ENCODE data around the gene MGAT5B. TPM values are rescaled to one million over a fixed set of nuclear protein-coding genes. Genes with fewer than 3 reads are reported as not detected.

MGAT5B gene
- total RNA-seq, 1 donor from 2014 or later: 0.40 TPM

DNA sequence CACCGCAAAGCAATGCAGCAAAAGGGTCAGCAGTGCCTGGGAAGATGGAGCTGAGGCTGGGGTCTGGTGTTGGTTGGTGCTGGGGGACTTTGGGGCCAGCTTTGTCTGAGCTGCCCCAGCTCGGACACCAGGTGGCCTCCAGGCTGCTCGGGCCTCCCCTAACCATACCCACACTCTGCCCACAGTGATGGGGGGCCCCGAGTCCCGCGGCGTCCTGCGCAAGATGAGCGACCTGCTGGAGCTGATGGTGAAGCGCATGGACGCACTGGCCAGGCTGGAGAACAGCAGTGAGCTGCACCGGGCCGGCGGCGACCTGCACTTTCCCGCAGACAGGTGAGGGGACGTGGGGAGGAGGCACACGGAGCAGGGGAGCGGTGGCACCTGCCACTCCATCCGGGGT lies 13.8 kb downstream of the MGAT5B start:
- no peaks in the 10 kb centered on the region for H3K36me3 Mint-ChIP-seq (ENCODE audit: unreplicated experiment)
- no peaks in the 10 kb centered on the region for H3K9me3 Mint-ChIP-seq (ENCODE audit: unreplicated experiment)
- peaks cover 19% of the 10 kb centered on the region for H3K27me3 Mint-ChIP-seq (ENCODE audit: unreplicated experiment)
- H3K27ac Mint-ChIP-seq (ENCODE audit: unreplicated experiment): no peak overlapping the region
- no peaks in the 10 kb centered on the region for H3K4me1 Mint-ChIP-seq (ENCODE audit: unreplicated experiment)
- TF ChIP-seq, protein P1, sequence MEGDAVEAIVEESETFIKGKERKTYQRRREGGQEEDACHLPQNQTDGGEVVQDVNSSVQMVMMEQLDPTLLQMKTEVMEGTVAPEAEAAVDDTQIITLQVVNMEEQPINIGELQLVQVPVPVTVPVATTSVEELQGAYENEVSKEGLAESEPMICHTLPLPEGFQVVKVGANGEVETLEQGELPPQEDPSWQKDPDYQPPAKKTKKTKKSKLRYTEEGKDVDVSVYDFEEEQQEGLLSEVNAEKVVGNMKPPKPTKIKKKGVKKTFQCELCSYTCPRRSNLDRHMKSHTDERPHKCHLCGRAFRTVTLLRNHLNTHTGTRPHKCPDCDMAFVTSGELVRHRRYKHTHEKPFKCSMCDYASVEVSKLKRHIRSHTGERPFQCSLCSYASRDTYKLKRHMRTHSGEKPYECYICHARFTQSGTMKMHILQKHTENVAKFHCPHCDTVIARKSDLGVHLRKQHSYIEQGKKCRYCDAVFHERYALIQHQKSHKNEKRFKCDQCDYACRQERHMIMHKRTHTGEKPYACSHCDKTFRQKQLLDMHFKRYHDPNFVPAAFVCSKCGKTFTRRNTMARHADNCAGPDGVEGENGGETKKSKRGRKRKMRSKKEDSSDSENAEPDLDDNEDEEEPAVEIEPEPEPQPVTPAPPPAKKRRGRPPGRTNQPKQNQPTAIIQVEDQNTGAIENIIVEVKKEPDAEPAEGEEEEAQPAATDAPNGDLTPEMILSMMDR (IDR thresholded peaks at IDR 0.05): no peak
- no peak for DNase-seq (ENCODE audit: extremely low spot score, unreplicated experiment)
- no peak overlapping the region for H3K4me3 Mint-ChIP-seq (ENCODE audit: unreplicated experiment)

DNA sequence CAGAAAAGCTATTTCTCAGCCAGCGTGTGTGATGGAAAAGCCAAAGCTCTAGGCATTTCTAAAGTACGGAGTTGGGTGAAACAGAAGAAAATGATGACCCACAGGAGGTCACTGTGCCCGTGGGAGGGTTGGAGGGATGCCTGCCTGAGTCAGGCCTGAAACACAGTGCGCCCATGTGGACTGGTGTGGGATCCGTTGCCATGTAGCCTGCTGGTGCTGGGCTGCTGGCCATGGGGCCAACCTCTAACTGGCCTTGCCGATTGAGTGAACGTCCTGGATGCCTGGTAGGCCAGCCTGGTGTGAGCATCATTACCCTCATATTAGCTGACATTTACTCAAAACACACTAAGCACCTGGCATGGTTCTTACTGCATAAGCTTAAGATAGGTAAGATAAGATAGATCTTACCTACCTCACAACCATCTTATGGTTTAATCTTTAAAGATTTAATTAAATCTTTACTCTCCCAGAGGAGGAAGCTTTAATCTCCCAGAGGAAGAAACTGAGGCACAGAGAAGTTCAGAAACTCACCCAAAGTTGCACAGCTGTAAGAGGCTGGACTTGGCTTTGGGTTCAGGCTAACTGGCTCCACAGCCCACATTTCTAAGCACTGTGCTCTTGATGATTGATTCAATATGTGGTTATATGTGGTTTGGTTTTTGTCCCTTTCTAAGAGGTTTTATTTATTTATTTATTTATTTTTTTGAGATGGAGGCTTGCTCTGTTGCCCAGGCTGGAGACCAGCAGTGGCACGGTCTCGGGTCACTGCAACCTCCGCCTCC lies 15.7 kb downstream of the MGAT5B start:
- TF ChIP-seq, protein P1 (IDR thresholded peaks at IDR 0.05): no peak
- Mint-ChIP-seq H3K4me1 (ENCODE audit: unreplicated experiment) (no peaks in the 10 kb centered on the region), H3K36me3 (ENCODE audit: unreplicated experiment) (no peaks in the 10 kb centered on the region), H3K4me3 (ENCODE audit: unreplicated experiment) (no peak overlapping the region), H3K9me3 (ENCODE audit: unreplicated experiment) (no peaks in the 10 kb centered on the region), H3K27me3 (ENCODE audit: unreplicated experiment) (peaks cover 14% of the 10 kb centered on the region), H3K27ac (ENCODE audit: unreplicated experiment) (no peak overlapping the region)
- DNase-seq (ENCODE audit: extremely low spot score, unreplicated experiment): no peak

DNA sequence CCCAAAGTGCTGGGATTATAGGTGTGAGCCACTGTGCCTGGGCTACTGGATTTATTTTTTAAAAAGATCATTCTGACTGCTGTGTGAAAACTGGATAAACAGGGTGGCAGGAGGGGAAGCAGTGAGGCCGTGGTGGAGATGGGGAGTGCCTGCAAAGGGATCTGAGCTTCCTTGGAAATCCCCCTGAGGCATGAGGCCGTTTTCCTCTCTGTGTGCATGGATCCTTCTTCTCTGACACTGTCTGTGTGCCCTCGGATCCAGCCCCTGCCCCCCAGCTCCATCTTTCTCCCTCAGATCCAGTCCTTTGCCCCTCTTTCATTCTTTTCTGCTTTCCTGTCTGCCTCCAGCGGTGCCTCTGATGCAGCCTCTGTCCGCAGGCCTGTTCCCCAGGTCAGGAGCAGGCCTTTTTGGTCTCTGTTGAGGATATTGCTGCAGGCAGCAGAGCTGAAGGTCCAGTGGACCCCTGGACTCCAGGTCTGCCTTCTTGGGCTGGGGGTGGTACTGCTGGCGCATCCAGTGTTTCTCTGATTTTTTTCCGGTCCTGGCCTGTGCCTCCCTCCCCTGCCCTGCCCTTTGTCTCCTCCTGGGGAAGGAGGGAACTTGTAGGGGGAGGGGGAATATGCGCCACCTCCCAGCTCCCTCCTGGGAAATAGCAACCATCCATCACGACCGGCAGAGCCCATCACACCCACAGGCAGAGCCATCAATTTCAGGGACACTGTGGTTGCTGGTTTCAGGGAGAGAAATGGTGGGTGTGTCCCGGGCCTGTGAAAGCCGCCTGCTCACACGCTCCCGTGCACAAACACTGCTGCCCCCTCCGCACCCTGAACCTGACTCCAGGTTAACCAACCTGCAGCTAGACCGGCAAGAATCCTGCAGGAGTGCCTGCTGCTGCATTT lies 17.0 kb downstream of the MGAT5B start:
- H3K4me3 Mint-ChIP-seq (ENCODE audit: unreplicated experiment): no peak overlapping the region
- TF ChIP-seq, protein P1 (IDR thresholded peaks at IDR 0.05): no peak
- no peaks in the 10 kb centered on the region for H3K36me3 Mint-ChIP-seq (ENCODE audit: unreplicated experiment)
- H3K4me1 Mint-ChIP-seq (ENCODE audit: unreplicated experiment): no peaks in the 10 kb centered on the region
- H3K27me3 Mint-ChIP-seq (ENCODE audit: unreplicated experiment): peaks cover 7% of the 10 kb centered on the region
- no peaks in the 10 kb centered on the region for H3K9me3 Mint-ChIP-seq (ENCODE audit: unreplicated experiment)
- no peak overlapping the region for H3K27ac Mint-ChIP-seq (ENCODE audit: unreplicated experiment)
- DNase-seq (ENCODE audit: extremely low spot score, unreplicated experiment): no peak

DNA sequence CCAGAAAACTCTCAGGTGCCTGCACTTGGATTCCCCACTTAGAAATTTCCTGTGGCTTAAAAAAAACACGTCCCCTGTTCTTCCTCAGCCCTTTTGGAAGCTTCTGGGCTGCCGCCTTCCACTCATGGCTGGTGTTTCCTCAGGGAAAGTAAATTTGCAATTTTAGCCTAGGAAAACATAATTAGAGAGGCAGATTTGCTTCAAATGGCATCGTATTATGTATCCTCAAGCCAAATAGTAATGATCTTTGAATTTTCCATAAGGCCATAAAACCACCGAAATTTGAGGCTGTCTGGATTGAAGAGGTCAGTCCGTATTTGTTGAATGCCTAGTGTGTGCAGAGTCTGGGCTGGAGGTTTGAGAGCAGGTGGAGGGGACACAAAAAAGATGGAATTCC lies 17.7 kb downstream of the MGAT5B start:
- Mint-ChIP-seq H3K27ac (ENCODE audit: unreplicated experiment) (no peak overlapping the region), H3K9me3 (ENCODE audit: unreplicated experiment) (no peaks in the 10 kb centered on the region), H3K4me3 (ENCODE audit: unreplicated experiment) (no peak overlapping the region), H3K36me3 (ENCODE audit: unreplicated experiment) (no peaks in the 10 kb centered on the region), H3K27me3 (ENCODE audit: unreplicated experiment) (peaks cover 4% of the 10 kb centered on the region), H3K4me1 (ENCODE audit: unreplicated experiment) (no peaks in the 10 kb centered on the region)
- no peak for DNase-seq (ENCODE audit: extremely low spot score, unreplicated experiment)
- TF ChIP-seq, protein P1 (IDR thresholded peaks at IDR 0.05): no peak

DNA sequence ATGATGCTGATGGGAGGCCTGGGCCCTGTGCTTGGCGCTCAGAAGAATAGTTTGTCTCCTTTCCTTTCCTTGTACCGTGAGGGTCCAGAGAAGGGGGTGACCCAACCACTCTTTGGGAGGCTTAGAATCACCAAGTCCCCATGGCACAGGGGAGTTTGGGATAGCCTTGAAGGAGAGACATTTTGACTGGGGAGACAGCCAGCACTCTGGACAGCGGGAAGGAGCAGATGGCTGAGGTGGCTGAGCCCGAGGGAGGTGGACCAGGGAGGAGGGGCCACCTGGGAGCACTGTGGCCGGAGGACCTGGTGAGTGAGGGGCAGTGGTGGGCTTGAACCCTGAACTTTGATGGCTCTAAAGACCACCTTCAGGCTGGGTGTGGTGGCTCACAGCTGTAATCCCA lies 18.2 kb downstream of the MGAT5B start:
- no peak overlapping the region for H3K4me3 Mint-ChIP-seq (ENCODE audit: unreplicated experiment)
- H3K27me3 Mint-ChIP-seq (ENCODE audit: unreplicated experiment): no peaks in the 10 kb centered on the region
- no peak for DNase-seq (ENCODE audit: extremely low spot score, unreplicated experiment)
- no peaks in the 10 kb centered on the region for H3K4me1 Mint-ChIP-seq (ENCODE audit: unreplicated experiment)
- H3K27ac Mint-ChIP-seq (ENCODE audit: unreplicated experiment): no peak overlapping the region
- TF ChIP-seq, protein P1 (IDR thresholded peaks at IDR 0.05): no peak
- H3K36me3 Mint-ChIP-seq (ENCODE audit: unreplicated experiment): no peaks in the 10 kb centered on the region
- no peaks in the 10 kb centered on the region for H3K9me3 Mint-ChIP-seq (ENCODE audit: unreplicated experiment)

All from osteocyte (in vitro differentiated cells).